Brain pericyte (primary cell): ENCODE data around the gene NBPF1.
"Not testable (repeated sequence)": the region's sequence is repeated elsewhere in the genome, so short reads cannot be mapped to it uniquely, and the experiment has no call there.

Source experiments
- DNase-seq: peaks from one replicate; pipeline ENCODE4 v3.0.0-alpha.2; 2012; ENCODE audit warnings: low read depth, low spot score

The NBPF1 gene

GRCh38 chr1:16641159-16641975 lies 28.0 kb upstream of the NBPF1 start:
- DNase-seq, result not testable (repeated sequence)

GRCh38 chr1:16639091-16640031 lies 26.0 kb upstream of the NBPF1 start:
- DNase-seq, result not testable (repeated sequence)

GRCh38 chr1:16637941-16638778 lies 24.8 kb upstream of the NBPF1 start:
- DNase-seq, result not testable (repeated sequence)

GRCh38 chr1:16636551-16637195 lies 23.3 kb upstream of the NBPF1 start:
- not testable (repeated sequence) for DNase-seq

GRCh38 chr1:16635959-16636358 lies 22.6 kb upstream of the NBPF1 start:
- not testable (repeated sequence) for DNase-seq

GRCh38 chr1:16633540-16634282 lies 20.3 kb upstream of the NBPF1 start:
- DNase-seq, result not testable (repeated sequence)

- not testable (repeated sequence) for DNase-seq
Measured at GRCh38 chr1:16632044-16632850, 18.9 kb upstream of the NBPF1 start.

- no peak for DNase-seq
Measured at GRCh38 chr1:16631248-16632043, 18.1 kb upstream of the NBPF1 start.

GRCh38 chr1:16630661-16631247 lies 17.4 kb upstream of the NBPF1 start:
- DNase-seq, result no peak

- DNase-seq, result not testable (repeated sequence)
Measured at GRCh38 chr1:16629916-16630530, 16.7 kb upstream of the NBPF1 start.

GRCh38 chr1:16628361-16629111 lies 15.2 kb upstream of the NBPF1 start:
- DNase-seq, result no peak

GRCh38 chr1:16626409-16626983 lies 13.1 kb upstream of the NBPF1 start:
- not testable (repeated sequence) for DNase-seq

GRCh38 chr1:16625497-16626408 lies 12.4 kb upstream of the NBPF1 start:
- DNase-seq, result no peak

- DNase-seq, result not testable (repeated sequence)
Measured at GRCh38 chr1:16623812-16624719, 10.7 kb upstream of the NBPF1 start.
